ENCODE results near the gene DSCAML1.

The DSCAML1 gene

GRCh38 chr11:117511931-117512539 is 285.0 kb downstream of the DSCAML1 start:
- DNase-seq: no peak

GRCh38 chr11:117511483-117511930 is 285.5 kb downstream of the DSCAML1 start:
- no peak for DNase-seq

GRCh38 chr11:117510646-117511045 is 286.4 kb downstream of the DSCAML1 start:
- DNase-seq: no peak

GRCh38 chr11:117509543-117509942 is 287.5 kb downstream of the DSCAML1 start:
- DNase-seq: no peak

- no peak for DNase-seq
Measured at GRCh38 chr11:117506971-117507370, 290.0 kb downstream of the DSCAML1 start.

GRCh38 chr11:117505285-117505970 is 291.6 kb downstream of the DSCAML1 start:
- no peak for DNase-seq

GRCh38 chr11:117502779-117503100 is 294.3 kb downstream of the DSCAML1 start:
- DNase-seq: no peak

- DNase-seq: no peak
Measured at GRCh38 chr11:117502015-117502778, 294.8 kb downstream of the DSCAML1 start.

GRCh38 chr11:117501237-117501898 is 295.6 kb downstream of the DSCAML1 start:
- no peak for DNase-seq

- no peak for DNase-seq
Measured at GRCh38 chr11:117498791-117499190, 298.2 kb downstream of the DSCAML1 start.

- DNase-seq: no peak
Measured at GRCh38 chr11:117497206-117497951, 299.6 kb downstream of the DSCAML1 start.

- no peak for DNase-seq
Measured at GRCh38 chr11:117495357-117495756, 301.7 kb downstream of the DSCAML1 start.

GRCh38 chr11:117492578-117493251 is 304.3 kb downstream of the DSCAML1 start:
- no peak for DNase-seq

GRCh38 chr11:117490911-117491310 is 306.1 kb downstream of the DSCAML1 start:
- DNase-seq: no peak

GRCh38 chr11:117489999-117490679 is 306.9 kb downstream of the DSCAML1 start:
- no peak for DNase-seq

GRCh38 chr11:117488996-117489952 is 307.7 kb downstream of the DSCAML1 start:
- DNase-seq: no peak

GRCh38 chr11:117486059-117486458 is 311.0 kb downstream of the DSCAML1 start:
- no peak for DNase-seq

GRCh38 chr11:117484156-117484555 is 312.9 kb downstream of the DSCAML1 start:
- no peak for DNase-seq

- no peak for DNase-seq
Measured at GRCh38 chr11:117483372-117483771, 313.6 kb downstream of the DSCAML1 start.

- no peak for DNase-seq
Measured at GRCh38 chr11:117482881-117483280, 314.1 kb downstream of the DSCAML1 start.
